Inferior parietal cortex (tissue), 1 donor: Measurements from ENCODE around the gene DAB1.
"Not testable (repeated sequence)": the region's sequence is repeated elsewhere in the genome, so short reads cannot be mapped to it uniquely, and the experiment has no call there.

Experiments used
- DNase-seq: peaks from one replicate; pipeline ENCODE4 v3.0.0-alpha.2; 2016; ENCODE audit errors: extremely low spot score

The DAB1 gene

DNA sequence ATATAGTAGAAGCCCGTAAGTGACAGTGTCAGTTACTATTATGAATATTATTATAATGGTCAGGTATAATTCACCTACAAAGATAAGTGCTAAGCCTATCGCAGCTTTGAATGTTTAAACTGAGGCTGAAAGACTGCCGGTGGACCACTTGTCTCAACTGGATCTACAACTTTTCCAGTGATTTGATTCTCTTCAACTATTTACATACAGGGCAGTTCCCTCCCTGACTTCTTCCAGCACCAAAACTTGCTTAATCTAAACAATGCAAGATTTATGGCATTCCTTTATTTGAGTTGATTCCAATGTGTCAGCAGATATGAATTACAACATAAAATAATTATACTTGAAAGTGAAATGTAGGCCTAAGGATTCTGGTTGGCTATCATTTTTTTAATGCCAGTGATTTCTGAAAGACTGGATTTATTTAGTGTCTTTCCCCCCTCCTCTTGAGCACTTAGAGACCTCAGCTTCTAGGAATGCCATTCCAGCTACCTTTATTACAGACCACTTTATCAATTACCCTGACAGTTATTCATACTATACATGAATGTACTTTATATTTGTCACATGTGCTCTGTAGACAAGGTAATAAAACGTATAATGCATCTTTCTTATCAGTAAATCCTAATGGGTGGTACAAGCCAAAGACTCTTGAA is 304.8 kb downstream of the DAB1 start:
- no peak for DNase-seq

DNA sequence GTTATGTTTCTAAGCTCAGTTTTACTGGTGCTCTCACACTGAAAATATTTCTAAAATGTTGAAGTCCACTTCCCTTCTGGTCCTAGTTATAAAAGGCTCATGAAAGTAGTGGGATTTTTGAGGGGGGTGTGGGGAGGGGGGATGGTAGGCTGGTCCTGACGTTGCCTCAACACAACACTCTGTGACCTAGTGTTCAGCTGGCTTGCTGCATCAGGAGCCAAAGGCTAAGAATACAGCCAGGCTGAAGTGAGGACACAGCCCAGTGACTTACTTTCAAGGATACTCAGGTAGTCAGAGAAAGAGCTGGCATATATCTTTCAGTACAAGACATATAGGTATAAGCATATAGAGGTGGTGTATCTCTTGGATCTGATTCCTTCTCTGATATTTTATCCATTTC is 306.1 kb downstream of the DAB1 start:
- no peak for DNase-seq

DNA sequence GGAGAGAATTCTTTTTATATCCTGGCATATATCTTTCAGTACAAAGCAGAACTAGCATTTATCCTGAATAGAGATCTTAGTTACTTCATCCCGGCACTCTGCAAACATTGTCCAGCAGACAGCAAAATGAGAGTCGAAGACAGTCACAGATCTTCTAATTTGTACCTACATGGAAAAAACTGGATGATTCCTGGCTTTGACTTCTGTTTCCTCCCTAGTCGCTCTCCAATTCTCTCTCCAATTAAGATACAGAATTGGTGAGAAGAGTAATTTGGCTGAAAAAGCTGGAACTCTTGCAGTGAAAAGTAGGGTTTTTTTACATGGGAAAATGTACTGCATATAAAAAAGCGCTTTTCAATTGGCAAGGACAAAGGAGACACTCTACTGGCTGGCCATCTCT is 307.0 kb downstream of the DAB1 start:
- DNase-seq, result no peak

DNA sequence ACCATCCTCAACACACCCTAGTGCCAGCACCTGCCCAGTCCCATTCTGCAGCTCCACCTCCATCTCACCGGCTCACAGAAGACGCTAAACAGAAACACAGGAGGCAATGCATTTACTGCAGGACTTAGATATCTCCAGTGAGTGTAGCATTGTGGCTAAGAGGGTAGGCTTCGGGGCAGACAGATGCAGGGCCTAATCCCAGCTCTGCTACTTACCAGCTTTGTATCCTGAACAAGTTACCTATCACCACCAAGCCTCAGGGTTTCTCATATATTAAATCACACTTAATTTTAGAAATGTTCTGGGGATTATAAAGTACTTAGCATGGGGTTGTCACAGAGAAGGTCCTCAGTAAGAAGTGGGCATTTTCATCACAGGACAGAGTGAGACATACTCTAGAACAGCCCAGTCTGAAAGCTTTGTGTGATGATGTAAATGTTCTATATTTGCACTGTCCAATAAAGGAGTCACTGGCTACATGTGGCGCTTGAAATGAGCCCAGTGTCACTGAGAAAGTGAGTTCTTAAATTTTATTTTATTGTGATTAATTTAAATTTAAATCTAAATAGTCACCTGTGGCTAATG is 308.7 kb downstream of the DAB1 start:
- no peak for DNase-seq

DNA sequence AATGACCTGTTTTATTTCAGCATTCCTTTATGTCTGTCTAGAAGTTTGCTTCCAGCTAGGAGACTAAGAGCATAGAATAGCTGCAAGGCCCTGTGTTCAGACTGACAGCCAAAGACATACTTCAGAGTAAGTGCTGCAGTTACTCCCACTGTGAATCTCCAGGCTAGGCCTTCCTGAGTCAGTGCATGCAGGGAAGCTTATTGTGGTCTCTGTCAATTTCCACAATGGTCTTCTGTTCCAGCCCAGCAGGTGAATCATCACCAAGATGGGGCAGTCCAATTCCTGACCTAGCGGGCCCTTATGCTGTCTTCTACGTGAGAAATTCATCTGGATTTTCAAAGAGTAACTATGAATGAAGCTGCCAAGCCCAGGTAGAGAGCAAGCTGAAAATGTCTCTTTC is 311.7 kb downstream of the DAB1 start:
- DNase-seq, result no peak

DNA sequence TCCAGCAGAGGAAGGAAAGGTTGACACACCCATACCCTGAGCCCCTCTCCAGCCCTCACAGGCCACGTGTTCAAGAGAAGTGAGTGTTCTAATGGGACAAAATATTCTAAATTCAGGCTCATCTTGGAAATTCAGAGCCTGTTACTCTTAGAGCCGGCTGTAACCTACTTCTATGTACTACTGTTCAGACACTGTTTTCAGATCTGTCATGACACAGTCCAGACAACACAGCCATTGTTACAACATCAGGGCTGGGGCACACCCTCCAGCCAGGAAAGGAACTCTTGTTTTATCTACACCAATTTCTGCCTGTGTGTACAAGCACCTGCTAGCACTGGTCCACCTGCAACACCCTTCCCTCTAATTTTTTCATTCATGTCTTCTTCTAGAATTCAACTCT is 312.7 kb downstream of the DAB1 start:
- DNase-seq, result no peak

DNA sequence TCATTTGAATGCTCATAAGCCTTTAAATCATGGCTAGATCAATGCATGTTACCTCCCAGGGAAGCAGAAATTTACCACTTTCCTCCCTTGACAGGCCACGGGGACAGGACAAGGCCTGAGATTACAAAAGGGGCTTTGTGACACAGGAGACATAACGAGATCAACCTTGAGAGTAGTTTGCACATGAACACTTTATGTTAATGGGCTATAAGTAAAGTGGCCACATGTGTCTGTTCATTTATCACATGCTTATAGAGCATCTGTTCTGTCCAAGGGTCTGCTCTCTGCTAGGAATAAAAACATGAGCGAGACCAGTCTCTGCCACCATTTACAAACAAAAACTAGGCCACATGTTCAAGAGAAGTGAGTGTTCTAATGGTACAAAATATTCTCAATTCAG is 314.0 kb downstream of the DAB1 start:
- no peak for DNase-seq

DNA sequence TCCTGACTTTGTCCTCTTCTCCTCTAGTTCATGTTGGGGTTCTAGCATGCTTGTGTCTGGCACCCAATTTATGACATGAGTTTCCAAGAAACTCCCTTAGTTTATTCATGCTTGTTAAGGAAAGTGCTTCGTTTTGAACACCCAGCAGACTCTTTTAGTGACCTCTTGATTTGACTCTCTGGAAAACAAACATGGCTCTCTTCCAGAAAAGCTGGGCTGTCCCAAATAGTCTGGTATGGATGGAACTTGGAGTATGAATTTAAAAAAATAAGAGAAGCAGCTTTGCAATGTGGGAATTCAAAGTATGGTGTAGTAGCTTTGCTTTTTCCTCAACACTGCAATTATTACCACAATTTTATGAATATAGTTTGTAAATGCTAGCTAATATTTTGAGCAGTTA is 314.6 kb downstream of the DAB1 start:
- no peak for DNase-seq

DNA sequence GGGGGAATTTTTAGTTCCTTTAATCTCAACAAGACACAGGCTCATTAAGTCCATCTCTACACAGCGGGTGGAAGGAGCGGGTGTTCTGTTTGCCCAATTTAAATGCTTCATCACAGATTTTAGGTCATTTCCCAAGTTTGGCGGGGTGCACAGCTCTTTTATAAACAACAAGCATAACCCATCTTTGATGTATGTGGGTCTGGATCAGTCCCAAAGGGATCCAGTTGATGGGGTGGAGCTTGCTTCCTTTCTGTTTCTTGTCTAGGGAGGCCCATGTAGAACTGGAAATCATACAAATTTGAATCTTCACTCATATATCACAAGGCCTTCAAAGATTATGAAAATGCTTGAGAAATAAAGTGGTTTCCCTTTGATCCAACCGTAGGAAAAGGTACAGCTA is 317.6 kb downstream of the DAB1 start:
- DNase-seq, result no peak

DNA sequence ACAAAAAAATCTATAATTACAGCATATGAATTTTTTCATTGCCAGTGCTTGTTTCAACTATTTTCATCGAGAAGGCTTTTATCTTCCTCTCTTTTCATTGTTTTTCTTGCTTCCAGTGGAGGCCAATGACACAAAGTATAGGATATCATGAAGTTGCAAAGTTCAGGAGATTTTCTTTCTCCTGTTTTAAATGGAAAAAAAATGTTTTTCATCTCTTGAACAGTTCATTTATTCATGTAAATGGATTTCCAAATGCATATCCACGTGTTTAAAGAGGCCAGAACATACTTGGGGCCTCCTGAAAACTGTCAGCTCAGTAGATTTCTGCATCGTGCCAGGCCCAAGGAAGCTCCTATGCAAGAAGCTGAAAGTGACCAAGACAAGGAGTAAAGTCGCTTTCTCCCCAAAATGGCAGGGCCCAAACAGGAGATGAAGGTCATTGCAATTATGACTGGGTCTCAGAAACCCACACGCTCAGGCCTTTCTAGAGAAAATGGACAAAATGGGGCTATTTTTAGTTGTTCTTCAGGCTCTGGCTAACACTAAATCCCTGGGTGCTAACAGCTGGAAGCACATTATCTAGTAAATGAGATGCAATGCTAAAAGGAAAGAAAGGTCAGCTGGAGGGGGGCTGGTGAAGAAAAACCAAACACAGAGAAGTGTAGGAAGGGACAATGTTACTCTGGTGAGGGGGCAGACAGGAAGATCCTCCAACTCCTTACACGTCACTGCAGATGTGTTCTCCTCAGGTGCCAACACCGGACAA is 321.1 kb downstream of the DAB1 start:
- DNase-seq, result no peak

DNA sequence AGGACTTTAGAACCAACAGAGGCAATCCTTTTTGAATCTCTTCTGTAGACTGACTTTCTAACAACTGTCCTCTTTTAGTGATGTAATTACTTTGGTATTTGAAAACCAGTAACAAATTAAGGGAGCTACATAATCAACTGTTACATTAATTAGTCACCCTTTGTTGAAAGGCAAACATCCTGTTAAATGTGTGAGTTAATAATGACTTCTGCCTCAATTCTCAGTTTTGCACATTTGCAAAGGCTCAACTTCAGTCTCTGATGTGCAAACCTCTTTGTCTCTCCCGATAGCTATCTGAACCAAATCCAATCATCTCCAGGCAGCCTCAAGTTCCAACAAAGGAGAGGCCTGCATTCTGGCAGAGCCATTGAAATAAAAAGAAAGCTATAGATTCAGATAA is 322.7 kb downstream of the DAB1 start:
- DNase-seq, result no peak

DNA sequence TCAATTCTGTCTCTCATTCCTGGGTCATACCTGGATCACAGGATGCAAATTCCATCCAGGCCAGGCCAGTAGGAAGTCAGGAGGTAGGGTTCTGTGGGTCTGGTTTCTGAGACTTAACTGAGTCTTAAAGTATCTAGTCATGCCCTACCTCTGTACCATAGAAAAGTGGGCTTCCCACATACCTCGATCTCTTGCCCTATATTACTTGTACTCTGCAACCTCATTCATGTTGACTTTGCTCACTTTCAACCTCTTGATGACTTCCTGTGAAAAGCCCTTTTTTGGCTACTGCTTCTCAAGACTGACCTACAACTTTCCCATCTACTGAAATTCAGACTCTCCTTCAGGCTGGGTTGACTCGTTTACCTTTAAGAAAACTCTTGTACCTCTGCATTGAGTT is 329.1 kb downstream of the DAB1 start:
- DNase-seq, result no peak

DNA sequence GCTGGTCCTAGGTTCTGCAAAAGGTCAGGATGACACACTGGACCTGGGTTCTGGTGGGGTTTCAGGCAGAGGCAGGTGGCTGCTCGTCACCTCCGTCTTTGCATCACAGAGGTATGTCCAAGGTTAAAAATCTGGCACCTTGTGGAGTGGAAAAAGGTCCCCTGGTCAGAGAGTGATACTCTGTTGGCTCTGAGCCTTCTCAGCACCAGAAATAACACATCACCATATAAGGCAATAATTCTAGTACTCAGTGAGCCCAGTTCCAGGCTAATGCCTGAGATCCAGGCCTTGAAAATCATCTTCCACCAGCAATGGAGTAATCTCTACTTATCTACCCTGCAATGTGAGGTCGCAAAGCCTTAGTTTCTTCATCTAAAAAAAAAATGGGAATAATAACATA is 330.7 kb downstream of the DAB1 start:
- no peak for DNase-seq

DNA sequence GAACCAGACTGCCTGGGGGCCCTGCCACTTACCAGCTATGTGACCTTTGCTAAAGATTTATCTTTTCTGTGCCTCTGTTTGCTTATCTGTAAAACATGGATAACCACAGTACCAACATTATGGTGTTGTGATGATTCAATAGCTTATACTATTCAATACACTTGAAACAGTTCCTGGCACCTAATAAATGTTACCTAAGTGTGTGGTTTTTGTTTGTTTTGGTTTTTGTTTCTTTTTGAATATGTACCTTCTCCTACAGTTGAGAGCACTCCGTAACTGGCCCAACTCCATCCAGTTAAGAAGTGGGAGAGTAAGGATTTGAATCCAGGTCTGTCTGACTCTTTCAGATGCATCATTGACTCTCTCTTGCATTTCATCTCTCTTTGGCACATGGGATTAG is 332.2 kb downstream of the DAB1 start:
- no peak for DNase-seq

DNA sequence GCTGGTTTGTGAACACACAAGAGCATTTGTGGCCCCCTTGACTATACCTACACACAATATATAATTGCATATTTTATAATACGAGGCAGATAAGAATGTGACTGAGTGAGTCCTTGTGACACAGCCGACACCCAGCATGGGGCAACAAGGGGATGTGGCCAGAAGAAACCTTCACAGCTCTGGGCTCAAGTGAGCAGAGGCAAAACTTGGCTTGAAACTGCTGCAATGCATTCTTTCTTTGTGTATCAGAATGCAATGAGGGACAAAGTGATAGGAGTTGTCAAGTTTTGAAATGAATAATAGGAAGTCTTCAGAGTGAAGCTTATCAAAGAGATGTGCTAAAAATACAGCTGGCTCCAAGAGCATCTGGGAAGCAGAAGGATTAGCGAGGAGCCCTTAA is 334.0 kb downstream of the DAB1 start:
- DNase-seq, result no peak

DNA sequence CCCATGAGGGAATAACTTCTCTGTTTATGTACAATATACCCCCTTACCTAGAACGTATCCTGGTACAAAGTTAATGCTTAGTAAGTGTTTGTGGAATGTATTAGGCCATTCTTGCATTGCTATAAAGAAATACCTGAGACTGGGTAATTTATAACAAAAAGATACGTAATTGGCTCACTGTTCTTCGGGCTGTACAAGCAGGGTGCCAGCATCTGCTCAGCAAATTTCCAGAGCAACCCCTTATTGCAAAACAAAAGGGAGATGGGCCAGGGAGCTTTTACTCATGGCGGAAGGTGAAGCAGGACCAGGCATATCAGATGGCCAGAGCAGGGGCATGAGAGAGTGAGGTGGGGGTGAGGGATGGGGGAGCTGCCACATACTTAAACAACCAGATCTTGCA is 334.6 kb downstream of the DAB1 start:
- DNase-seq, result no peak

DNA sequence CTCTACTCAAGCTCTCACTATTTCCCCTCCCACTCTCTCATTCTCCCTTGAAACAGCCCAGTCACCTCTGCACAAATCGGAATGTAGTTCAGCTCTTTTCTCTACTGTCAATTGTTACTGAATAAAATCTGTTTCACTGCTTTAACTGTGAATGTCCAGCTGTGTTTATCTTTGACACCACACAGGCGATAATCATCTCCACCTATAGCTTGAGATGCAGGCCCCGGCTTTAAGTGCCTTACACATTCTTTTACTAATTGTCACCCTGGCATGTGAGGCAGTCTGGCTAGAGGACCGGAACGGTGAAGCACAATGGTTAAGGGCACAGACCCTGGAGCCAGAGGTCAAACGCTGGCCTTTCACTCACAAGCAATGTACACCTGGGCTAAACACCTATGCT is 335.2 kb downstream of the DAB1 start:
- no peak for DNase-seq

DNA sequence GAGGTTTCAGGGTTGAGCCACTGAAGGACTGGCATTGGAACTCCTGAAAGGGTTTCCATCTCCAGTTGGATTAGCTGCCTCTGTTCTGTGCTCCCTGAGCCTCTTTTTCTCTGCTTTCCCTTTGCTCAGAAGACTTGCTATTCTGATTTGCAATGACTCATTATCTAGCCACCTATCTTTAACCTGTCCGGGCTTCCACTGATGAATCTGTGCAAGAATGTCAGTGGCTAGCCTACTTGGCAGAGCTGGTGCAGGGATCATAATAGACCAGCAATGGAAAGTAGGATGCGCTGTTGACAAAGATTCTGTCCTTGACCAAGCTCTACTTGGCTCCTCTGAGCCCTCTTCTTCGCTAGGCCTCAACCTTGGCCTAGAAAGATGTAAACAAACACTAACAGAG is 336.2 kb downstream of the DAB1 start:
- not testable (repeated sequence) for DNase-seq

DNA sequence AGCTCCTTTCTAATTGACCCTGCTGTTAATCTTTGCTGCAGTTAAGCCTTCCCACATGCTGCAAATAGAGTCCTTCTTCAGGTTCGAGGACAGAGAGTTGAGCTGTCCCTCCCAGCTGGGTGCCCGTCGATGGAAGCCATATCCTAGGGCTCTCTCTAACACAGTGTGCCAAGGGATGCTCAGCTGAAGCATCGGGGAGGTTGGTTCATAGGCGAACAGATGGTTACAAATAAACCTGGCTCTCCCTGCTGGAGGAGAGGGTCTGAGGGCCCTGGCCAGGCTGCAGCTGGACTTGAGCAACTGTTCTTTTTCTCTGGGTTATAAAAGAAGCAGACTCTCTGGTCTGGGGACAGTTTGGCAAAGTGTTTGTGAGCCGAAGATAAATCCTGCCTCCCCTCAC is 337.7 kb downstream of the DAB1 start:
- DNase-seq, result no peak

DNA sequence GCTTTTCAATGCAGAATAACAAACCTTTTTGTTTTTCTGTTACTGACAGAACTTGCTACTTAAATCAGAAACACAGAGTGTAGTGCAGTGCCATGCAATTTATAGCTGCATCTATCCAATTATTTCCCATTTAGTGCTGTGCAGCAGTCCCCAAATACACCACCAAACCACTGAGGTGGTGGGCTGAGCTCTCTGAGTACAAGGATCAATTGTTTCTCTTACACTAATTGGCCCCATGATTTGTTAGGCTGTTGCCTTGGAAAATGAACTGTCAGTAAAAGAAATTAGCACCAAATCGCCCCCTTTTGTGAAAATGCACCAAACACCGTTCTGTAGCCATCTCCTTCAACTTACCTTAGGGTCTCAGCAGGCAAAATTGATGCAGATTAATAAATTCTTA is 339.2 kb downstream of the DAB1 start:
- DNase-seq, result no peak

DNA sequence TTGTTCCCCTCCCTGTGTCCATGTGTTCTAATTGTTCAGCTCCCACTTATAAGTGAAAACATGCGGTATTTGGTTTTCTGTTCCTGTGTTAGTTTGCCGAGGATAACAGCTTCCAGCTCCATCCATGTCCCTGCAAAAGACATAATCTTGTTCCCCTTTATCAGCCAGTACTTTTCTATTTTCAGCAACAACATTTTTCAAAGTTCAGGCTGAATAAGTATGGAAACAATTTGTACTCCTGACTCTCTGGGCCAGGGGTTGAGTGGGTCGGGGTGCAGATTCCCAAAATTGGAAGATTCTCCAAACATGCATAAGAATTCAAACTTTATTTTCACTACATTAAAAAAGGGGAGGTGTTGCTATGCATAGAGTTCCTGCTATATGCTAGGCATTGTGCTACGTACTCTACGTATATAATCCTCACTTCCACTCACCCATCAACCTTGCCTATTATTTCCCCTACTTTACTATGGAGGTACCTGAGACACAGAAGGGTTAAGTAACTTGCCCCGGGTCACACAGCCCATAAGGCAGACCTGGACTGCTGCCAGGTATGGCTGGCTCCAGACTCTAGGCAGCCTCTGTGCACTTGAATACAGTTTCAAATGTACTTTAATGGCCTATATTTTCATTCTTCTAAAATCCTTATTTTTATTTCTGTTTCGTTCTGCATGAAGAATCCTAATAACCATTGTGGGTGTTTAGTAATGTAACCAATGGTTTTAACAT is 341.0 kb downstream of the DAB1 start:
- DNase-seq, result no peak

DNA sequence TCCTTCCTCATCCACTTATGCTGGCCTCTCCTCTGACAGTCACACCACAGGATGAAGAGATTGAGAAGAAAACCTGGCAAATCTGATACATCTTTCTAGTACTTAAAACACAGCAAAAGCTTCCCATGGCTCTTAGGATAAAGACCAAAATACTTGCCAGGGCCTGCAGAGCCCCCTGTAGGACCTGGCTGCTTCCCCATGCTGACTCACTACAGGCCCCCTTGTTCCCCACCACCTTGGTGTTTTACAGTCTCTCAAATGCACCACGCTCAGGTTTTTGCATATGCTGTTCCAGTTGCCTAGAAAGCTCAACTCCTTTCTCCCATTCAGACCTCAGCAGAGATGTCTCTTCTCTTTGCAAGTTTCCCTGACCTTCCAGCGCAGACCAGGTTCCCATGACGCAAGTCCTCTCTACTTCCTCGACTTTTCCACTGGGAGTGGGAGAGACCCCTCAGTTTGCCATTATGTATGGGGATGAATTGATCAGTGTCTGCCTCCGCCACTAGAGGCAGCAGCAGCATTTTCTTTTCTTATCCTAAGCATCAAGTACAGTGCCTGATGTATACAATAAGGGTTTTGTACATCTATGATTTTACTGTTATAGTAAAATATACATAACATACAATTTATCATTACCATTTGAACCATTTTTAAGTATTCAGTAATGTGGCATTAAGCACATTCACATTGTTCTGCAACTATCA is 344.3 kb downstream of the DAB1 start:
- no peak for DNase-seq
